Breast epithelium (tissue), 4 donors: Measurements from ENCODE around the gene EED. TPM values are rescaled to one million over a fixed set of nuclear protein-coding genes. Genes with fewer than 3 reads are reported as not detected.

Source experiments
- DNase-seq, 2 donors: peaks; one replicate each; pipeline ENCODE4 v3.0.0-alpha.2; 2019; ENCODE audit warnings: low spot score in 2 of 2
- H3K27ac ChIP-seq, 2 donors: fragments of 200-600 bp; sonication (generic) in 1 of 2; one replicate each; pipeline ENCODE4 v1.5.1; 2016 to 2019; ENCODE audit warnings: mild to moderate bottlenecking in 1 of 2
- H3K27me3 ChIP-seq, 2 donors: fragments of 200-600 bp; sonication (generic) in 1 of 2; one replicate each; pipeline versions ENCODE4 v1.5.1 to v1.6.0; 2017 to 2019; ENCODE audit warnings: control low read depth in 1 of 2, mild to moderate bottlenecking in 1 of 2
- H3K36me3 ChIP-seq: fragments of 200-600 bp; one replicate; pipeline ENCODE4 v1.5.1; 2019
- H3K4me1 ChIP-seq, 2 donors: fragments of 200-600 bp; sonication (generic); one replicate each; pipeline ENCODE4 v1.5.1; 2016 to 2019; ENCODE audit warnings: control low read depth in 1 of 2
- H3K4me3 ChIP-seq, 3 donors: fragments of 200-600 bp; sonication (generic); 1 replicate in 2 of 3; 2 replicates in 1 of 3; pipeline ENCODE4 v1.5.1; 2016 to 2019; ENCODE audit warnings: mild to moderate bottlenecking in 3 of 3, moderate library complexity in 2 of 3
- H3K9me3 ChIP-seq, 2 donors: fragments of 200-600 bp; sonication (generic) in 1 of 2; one replicate each; pipeline ENCODE4 v1.5.1; 2016 to 2019; ENCODE audit warnings: control low read depth in 1 of 2
- POLR2A ChIP-seq: fragments of 450-650 bp; IDR thresholded peaks from one replicate; pipeline ENCODE4 v1.6.1; 2016; ENCODE audit warnings: antibody characterized with exemption, mild to moderate bottlenecking, moderate library complexity
- POLR2AphosphoS5 ChIP-seq, 3 donors: sonication (generic); formaldehyde crosslinking; IDR thresholded peaks; one replicate each; pipeline ENCODE4 v1.6.1; 2017; ENCODE audit warnings: antibody characterized with exemption in 3 of 3
- intact Hi-C: fragments of 100-400 bp; cut with DNase I; formaldehyde crosslinking; loops from one replicate; pipeline ENCODE4 v1.15.1; 2023; ENCODE audit warnings: low total_unique reads
- total RNA-seq, 3 donors: library from RNA; depleted of rRNA; stranded (reverse); fragments of >200 nt; gene quantifications; one replicate each; pipeline ENCODE4 v1.1.0, GENCODE V29; 2016
- TF ChIP-seq, protein P1 (sequence below), 3 donors: fragments of 450-650 bp; IDR thresholded peaks; one replicate each; pipeline ENCODE4 v1.5.1; 2016 to 2017; ENCODE audit warnings: antibody characterized with exemption in 3 of 3, mild to moderate bottlenecking in 3 of 3, moderate library complexity in 3 of 3

EED gene
- total RNA-seq, 3 donors from 2014 or later = 14.6 to 39.4 (median 26.2) TPM

DNA sequence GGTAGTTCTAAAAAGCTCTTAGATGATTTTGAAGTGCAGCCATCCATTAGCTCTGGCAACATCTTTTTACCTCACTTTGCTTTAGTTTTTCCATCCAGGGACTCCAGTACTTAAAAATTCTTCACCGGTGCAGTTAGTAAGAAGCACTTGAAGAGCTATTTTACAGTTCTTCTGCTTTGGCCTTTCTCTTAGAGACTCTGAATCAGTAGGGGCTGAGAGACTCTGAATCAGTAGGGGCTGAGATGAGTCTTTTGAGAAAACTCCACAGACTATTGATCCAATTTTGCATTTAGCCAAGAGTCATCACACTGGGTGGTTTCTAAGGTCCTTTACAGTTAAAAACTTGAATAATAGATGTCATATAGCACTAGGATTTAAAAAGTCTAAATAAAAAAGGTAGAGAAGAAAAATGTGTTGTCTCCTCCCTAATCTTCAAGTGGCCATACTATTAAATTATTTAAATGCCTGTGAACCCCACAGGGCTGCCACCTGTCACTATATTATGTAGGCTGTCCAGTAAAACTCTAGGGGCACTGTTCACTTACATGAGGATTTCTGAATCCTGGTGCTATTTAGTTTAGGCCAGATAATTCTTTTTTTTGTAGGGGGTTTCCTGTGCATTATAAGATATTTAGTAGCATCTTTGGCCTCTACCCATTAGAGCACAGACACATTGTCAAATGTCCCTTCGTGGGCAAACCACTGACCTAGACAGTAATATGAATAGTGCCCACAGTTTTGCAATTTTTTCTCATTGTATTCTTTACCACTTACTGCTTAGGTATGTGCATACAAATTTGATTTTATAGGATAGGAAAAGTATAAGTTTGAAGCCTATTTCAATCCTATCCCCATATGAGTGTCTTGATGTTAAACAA is 31.2 kb downstream of the EED start:
- no peak for DNase-seq
- Histone ChIP-seq H3K36me3 (no peaks in the 10 kb centered on the region), H3K27ac (no peak overlapping the region), H3K4me3 (no peak overlapping the region), H3K4me1 (no peaks in the 10 kb centered on the region), H3K27me3 (no peaks in the 10 kb centered on the region), H3K9me3 (no peaks in the 10 kb centered on the region)
- intact Hi-C loops = no loop called here
- TF ChIP-seq, protein P1, sequence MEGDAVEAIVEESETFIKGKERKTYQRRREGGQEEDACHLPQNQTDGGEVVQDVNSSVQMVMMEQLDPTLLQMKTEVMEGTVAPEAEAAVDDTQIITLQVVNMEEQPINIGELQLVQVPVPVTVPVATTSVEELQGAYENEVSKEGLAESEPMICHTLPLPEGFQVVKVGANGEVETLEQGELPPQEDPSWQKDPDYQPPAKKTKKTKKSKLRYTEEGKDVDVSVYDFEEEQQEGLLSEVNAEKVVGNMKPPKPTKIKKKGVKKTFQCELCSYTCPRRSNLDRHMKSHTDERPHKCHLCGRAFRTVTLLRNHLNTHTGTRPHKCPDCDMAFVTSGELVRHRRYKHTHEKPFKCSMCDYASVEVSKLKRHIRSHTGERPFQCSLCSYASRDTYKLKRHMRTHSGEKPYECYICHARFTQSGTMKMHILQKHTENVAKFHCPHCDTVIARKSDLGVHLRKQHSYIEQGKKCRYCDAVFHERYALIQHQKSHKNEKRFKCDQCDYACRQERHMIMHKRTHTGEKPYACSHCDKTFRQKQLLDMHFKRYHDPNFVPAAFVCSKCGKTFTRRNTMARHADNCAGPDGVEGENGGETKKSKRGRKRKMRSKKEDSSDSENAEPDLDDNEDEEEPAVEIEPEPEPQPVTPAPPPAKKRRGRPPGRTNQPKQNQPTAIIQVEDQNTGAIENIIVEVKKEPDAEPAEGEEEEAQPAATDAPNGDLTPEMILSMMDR (IDR thresholded peaks at IDR 0.05) = no peak
- TF ChIP-seq POLR2AphosphoS5 (IDR thresholded peaks at IDR 0.05) = no peak
- TF ChIP-seq POLR2A = no peak

DNA sequence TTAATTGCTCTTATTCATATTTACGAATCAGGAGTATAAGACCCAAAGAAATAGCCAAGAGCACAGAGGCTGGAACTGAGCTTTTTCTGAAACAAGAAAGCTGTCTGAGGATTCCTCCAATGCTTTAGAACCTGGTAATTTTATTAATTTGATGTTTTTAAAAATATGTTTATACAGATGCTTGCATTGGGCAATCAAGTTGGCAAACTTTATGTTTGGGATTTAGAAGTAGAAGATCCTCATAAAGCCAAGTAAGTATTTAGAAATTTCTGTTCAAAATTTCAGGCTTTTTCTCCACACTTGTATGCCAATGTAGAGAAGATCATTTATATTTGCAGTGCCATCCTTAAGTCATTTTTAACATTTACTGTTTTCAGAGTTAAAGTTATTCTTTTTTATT is 33.2 kb downstream of the EED start:
- no peaks in the 10 kb centered on the region for H3K9me3 ChIP-seq
- no peak overlapping the region for H3K27ac ChIP-seq
- H3K4me1 ChIP-seq = no peaks in the 10 kb centered on the region
- intact Hi-C loops = no loop called here
- H3K4me3 ChIP-seq = no peak overlapping the region
- no peak for DNase-seq
- no peaks in the 10 kb centered on the region for H3K36me3 ChIP-seq
- H3K27me3 ChIP-seq = no peaks in the 10 kb centered on the region
- TF ChIP-seq POLR2A = no peak
- no peak for TF ChIP-seq POLR2AphosphoS5 (IDR thresholded peaks at IDR 0.05)
- TF ChIP-seq, protein P1 (IDR thresholded peaks at IDR 0.05) = no peak

DNA sequence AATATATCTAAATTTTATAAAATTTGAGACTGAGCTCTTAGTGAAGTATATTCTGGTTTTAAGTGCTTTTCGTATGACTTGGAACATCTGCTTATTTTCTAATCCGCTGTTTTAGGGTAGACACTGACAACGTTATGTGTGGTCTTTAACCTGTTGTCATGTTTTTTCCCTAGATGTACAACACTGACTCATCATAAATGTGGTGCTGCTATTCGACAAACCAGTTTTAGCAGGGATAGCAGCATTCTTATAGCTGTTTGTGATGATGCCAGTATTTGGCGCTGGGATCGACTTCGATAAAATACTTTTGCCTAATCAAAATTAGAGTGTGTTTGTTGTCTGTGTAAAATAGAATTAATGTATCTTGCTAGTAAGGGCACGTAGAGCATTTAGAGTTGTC is 33.7 kb downstream of the EED start:
- TF ChIP-seq, protein P1 (IDR thresholded peaks at IDR 0.05) = no peak
- TF ChIP-seq POLR2AphosphoS5 (IDR thresholded peaks at IDR 0.05) (no peak), POLR2A (no peak)
- intact Hi-C loops = no loop called here
- Histone ChIP-seq H3K9me3 (no peaks in the 10 kb centered on the region), H3K4me3 (no peak overlapping the region), H3K36me3 (no peaks in the 10 kb centered on the region), H3K4me1 (no peaks in the 10 kb centered on the region), H3K27me3 (no peaks in the 10 kb centered on the region), H3K27ac (no peak overlapping the region)
- DNase-seq = no peak

DNA sequence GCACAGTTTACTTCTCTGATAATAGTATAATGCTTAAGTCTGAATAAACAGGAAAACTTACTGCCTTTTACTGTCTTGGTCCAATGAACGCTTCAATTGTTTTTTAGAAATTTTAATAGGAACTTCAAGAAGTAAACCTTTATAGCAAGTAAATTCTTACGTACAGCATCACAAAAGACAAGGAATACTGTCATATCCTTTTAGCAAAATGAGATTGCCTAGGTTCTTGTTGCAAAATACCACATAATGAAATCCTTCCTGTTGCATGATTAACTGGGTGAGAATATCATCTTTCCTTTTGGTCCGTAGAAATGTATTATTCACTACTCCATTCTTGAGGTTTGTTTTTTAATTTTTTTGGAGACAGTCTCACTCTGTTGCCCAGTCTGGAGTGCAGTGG is 35.2 kb downstream of the EED start:
- no peaks in the 10 kb centered on the region for H3K9me3 ChIP-seq
- TF ChIP-seq, protein P1 (IDR thresholded peaks at IDR 0.05) = no peak
- TF ChIP-seq POLR2A (no peak), POLR2AphosphoS5 (IDR thresholded peaks at IDR 0.05) (no peak)
- H3K36me3 ChIP-seq = no peaks in the 10 kb centered on the region
- H3K27ac ChIP-seq = no peak overlapping the region
- intact Hi-C loops = no loop called here
- no peaks in the 10 kb centered on the region for H3K27me3 ChIP-seq
- no peaks in the 10 kb centered on the region for H3K4me1 ChIP-seq
- H3K4me3 ChIP-seq = no peak overlapping the region
- DNase-seq = no peak

DNA sequence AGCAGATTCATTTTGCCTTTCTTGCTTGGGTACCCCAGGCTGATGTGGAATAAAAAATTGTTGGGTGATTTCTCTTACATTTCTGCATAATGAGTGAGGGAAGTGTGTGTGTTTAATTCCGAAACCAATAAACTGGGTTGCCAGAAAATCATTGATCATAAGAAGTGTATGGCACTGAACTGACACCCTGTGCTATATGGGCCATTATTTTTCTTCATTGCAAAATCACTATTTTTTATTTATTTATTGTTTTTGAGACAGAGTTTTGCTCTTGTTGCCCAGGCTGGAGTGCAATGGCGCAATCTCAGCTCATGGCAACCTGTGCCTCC is 42.9 kb downstream of the EED start:
- no peak for DNase-seq
- Histone ChIP-seq H3K9me3 (no peaks in the 10 kb centered on the region), H3K36me3 (no peaks in the 10 kb centered on the region), H3K4me1 (no peaks in the 10 kb centered on the region), H3K27ac (no peak overlapping the region), H3K27me3 (no peaks in the 10 kb centered on the region), H3K4me3 (no peak overlapping the region)
- intact Hi-C loops = no loop called here
- TF ChIP-seq POLR2A (no peak), POLR2AphosphoS5 (IDR thresholded peaks at IDR 0.05) (no peak)
- TF ChIP-seq, protein P1 (IDR thresholded peaks at IDR 0.05) = no peak
